GM12878 (cell line): ENCODE data around the gene UNC13D. TPM values are rescaled to one million over a fixed set of nuclear protein-coding genes. Genes with fewer than 3 reads are reported as not detected.
"Not testable (repeated sequence)": the region's sequence is repeated elsewhere in the genome, so short reads cannot be mapped to it uniquely, and the experiment has no call there.

Experiments used
- ATAC-seq: fragments of 200-7000 bp; cut with Tn5 transposase; 3 replicates; pipeline ENCODE4 v1.9.1; 2020; ENCODE audit warnings: mild to moderate bottlenecking, moderate library complexity
- BruUV-seq: library from RNA; stranded (reverse); fragments of 400-500 nt; replicated peaks from 2 replicates; lab custom pipeline; 2021; lab: Mats Ljungman, UMichigan
- CTCF ChIA-PET: fragments of 300-600 bp; sonication (Branson Sonifier 250); formaldehyde crosslinking; extraction: SDS; loops from one replicate; lab custom pipeline; 2021; ENCODE audit warnings: inconsistent platforms; lab: Yijun Ruan, JAX
- POLR2A ChIA-PET: fragments of 350-600 bp; formaldehyde crosslinking; extraction: SDS; loops from one replicate; lab custom pipeline; 2021; ENCODE audit warnings: inconsistent platforms; lab: Charles Lee
- RAD21 ChIA-PET: fragments of 300-600 bp; sonication (Branson Sonifier 250); formaldehyde crosslinking; loops from one replicate; lab custom pipeline; 2023; ENCODE audit warnings: antibody characterized with exemption; ENCODE audit not compliant: unreplicated experiment; lab: Charles Lee
- SMC1A ChIA-PET: fragments of 300-600 bp; sonication (Branson Sonifier 250); formaldehyde crosslinking; loops from one replicate; lab custom pipeline; 2023; ENCODE audit not compliant: unreplicated experiment, uncharacterized antibody; lab: Charles Lee
- DNase-seq: peaks from one replicate; pipeline ENCODE4 v3.0.0-alpha.2; 2011; ENCODE audit warnings: low read depth, low spot score
- FAIRE-seq: peaks from 3 replicates; lab custom pipeline; 2011; peaks lifted over from hg19 to GRCh38; lab: Jason Lieb, UNC
- H2AFZ ChIP-seq: 2 replicates; pipeline ENCODE4 v1.6.0; 2011; ENCODE audit warnings: low read depth, low read length, control low read depth; ENCODE audit not compliant: control insufficient read depth
- H3K27ac ChIP-seq: 2 replicates; pipeline ENCODE4 v1.5.1; 2011; ENCODE audit warnings: control low read depth; ENCODE audit not compliant: control insufficient read depth, insufficient read depth
- H3K27me3 ChIP-seq, 2 experiments: replicated peaks in 1 of 2; 2 replicates each; pipeline versions ENCODE4 v1.6.0 to v1.6.1; 2011; ENCODE audit warnings: low read length in 1 of 2; ENCODE audit not compliant: control insufficient read depth in 2 of 2, insufficient read depth in 2 of 2
- H3K36me3 ChIP-seq, 2 experiments: 2 replicates each; pipeline ENCODE4 v1.5.1; 2011; ENCODE audit warnings: low read length in 1 of 2; ENCODE audit not compliant: control insufficient read depth in 2 of 2, insufficient read depth in 2 of 2
- H3K4me1 ChIP-seq: 2 replicates; pipeline ENCODE4 v1.6.1; 2011; ENCODE audit warnings: mild to moderate bottlenecking, low read length, moderate library complexity, mixed read lengths; ENCODE audit not compliant: control insufficient read depth, insufficient read depth
- H3K4me2 ChIP-seq: 2 replicates; pipeline ENCODE4 v1.6.0; 2011; ENCODE audit warnings: control low read depth; ENCODE audit not compliant: control insufficient read depth, insufficient read depth
- H3K4me3 ChIP-seq: fragments of 200-600 bp; sonication (generic); 2 replicates; pipeline ENCODE4 v1.5.1; 2016
- H3K79me2 ChIP-seq: 2 replicates; pipeline ENCODE4 v1.6.0; 2011; ENCODE audit warnings: low read length; ENCODE audit not compliant: control insufficient read depth, insufficient read depth
- H3K9ac ChIP-seq: 2 replicates; pipeline ENCODE4 v1.8.0; 2011; ENCODE audit warnings: low read length, control low read depth, mixed read lengths; ENCODE audit not compliant: control insufficient read depth, insufficient read depth
- H3K9me3 ChIP-seq: replicated peaks from 3 replicates; pipeline ENCODE4 v1.5.1; 2011; ENCODE audit warnings: mild to moderate bottlenecking, low read length; ENCODE audit not compliant: control insufficient read depth, insufficient read depth
- H4K20me1 ChIP-seq: 2 replicates; pipeline ENCODE4 v1.6.0; 2011; ENCODE audit not compliant: control insufficient read depth, insufficient read depth
- WGBS: methylation state at CpG from one replicate; pipeline ENCODE4 v1.1.6; 2016; ENCODE audit warnings: low lambda C conversion rate; ENCODE audit not compliant: insufficient replicate concordance, insufficient coverage; ENCODE audit errors: missing lambda C conversion rate; 5-methylcytosine and 5-hydroxymethylcytosine counted together
- in situ Hi-C: fragments of 300-500 bp; cut with MboI; formaldehyde crosslinking; loops from 9 replicates; pipeline ENCODE4 v1.14.3; 2018; ENCODE audit warnings: mixed read lengths
- intact Hi-C: fragments of 100-400 bp; cut with micrococcal nuclease; formaldehyde crosslinking; loops from one replicate; pipeline ENCODE4 v1.14.2; 2022; ENCODE audit not compliant: unreplicated experiment
- polyA plus RNA-seq, 11 experiments: library from polyadenylated mRNA; depleted of rRNA in 4 of 11; unstranded in 6 of 11; stranded (reverse) in 5 of 11; fragments of >200 nt; fragmentation: Nextera tagmentation in 4 of 11; fragmentation: Illumina TruSeq in 1 of 11; extraction: Ambion mirVana in 4 of 11; extraction: Trizol in 1 of 11; gene quantifications; 1 replicate in 1 of 11; 2 replicates in 10 of 11; pipeline versions ENCODE4 v1.2.1 to v1.2.3, GENCODE V29; 2011 to 2016; ENCODE audit warnings: inconsistent platforms in 2 of 11, missing spikeins in 2 of 11, low read depth in 1 of 11
- total RNA-seq, 4 experiments: library from RNA; depleted of rRNA in 3 of 4; stranded (reverse); fragments of >200 nt in 3 of 4; fragmentation: Illumina TruSeq in 1 of 4; extraction: Trizol in 1 of 4; gene quantifications; 2 replicates each; pipeline versions ENCODE4 v1.2.1 to v1.2.3, GENCODE V29; 2013 to 2021
- TF ChIP-seq, protein P1 (sequence below): IDR thresholded peaks from 2 replicates; pipeline ENCODE4 v1.6.1; 2012; ENCODE audit warnings: mild to moderate bottlenecking, low read depth, low read length

Gene UNC13D
- total and polyA plus RNA-seq, 10 of the 15 experiments (the other 5 are each of a cell fraction or from before 2014, with no cell fraction given) = 0.32 to 63.9 (median 25.2) TPM

DNA sequence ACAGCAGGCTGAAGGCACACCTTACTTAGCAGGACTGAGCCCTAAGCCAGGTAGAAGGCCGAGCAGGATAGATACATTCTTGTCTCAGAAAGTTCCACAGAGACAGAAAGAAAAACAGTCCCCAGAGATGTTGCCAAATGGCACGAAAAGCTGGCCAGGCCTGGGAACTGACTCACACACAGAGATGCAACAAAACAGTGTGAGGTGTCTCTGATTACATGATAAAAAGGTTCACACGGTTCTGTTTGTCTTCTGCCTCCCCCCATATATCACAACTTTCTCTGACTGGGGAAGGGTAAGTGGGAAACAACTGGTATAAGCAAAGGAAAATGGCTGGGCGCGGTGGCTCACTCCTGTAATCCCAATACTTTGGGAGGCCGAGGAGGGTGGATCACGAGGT, 9.2 kb upstream of the UNC13D start (continued):
- TF ChIP-seq, protein P1, sequence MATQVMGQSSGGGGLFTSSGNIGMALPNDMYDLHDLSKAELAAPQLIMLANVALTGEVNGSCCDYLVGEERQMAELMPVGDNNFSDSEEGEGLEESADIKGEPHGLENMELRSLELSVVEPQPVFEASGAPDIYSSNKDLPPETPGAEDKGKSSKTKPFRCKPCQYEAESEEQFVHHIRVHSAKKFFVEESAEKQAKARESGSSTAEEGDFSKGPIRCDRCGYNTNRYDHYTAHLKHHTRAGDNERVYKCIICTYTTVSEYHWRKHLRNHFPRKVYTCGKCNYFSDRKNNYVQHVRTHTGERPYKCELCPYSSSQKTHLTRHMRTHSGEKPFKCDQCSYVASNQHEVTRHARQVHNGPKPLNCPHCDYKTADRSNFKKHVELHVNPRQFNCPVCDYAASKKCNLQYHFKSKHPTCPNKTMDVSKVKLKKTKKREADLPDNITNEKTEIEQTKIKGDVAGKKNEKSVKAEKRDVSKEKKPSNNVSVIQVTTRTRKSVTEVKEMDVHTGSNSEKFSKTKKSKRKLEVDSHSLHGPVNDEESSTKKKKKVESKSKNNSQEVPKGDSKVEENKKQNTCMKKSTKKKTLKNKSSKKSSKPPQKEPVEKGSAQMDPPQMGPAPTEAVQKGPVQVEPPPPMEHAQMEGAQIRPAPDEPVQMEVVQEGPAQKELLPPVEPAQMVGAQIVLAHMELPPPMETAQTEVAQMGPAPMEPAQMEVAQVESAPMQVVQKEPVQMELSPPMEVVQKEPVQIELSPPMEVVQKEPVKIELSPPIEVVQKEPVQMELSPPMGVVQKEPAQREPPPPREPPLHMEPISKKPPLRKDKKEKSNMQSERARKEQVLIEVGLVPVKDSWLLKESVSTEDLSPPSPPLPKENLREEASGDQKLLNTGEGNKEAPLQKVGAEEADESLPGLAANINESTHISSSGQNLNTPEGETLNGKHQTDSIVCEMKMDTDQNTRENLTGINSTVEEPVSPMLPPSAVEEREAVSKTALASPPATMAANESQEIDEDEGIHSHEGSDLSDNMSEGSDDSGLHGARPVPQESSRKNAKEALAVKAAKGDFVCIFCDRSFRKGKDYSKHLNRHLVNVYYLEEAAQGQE = no peak
- TF ChIP-seq, all 136 proteins: peak for 0

DNA sequence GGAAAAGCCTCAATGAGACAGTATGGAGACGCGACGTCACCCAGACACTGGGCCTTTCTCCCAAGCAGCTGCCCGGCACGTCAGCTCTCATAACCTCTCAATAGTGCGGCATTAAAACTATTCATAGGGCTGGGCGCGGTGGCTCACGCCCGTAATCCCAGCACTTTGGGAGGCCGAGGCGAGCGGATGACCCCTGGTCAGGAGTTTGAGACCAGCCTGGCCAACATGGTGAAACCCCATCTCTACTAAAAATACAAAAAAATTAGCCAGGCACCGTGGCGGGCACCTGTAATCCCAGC, 7.4 kb upstream of the UNC13D start:
- RAD21 ChIA-PET, ATAC-seq, H3K36me3 ChIP-seq, intact Hi-C loops, H3K4me1 ChIP-seq, H2AFZ ChIP-seq, H3K4me3 ChIP-seq, DNase-seq, H3K9me3 ChIP-seq, H4K20me1 ChIP-seq, H3K4me2 ChIP-seq, FAIRE-seq, H3K27ac ChIP-seq, H3K27me3 ChIP-seq, BruUV-seq, in situ Hi-C loops, H3K9ac ChIP-seq, POLR2A ChIA-PET: not testable (repeated sequence)
- WGBS = 98% methylated on average over 15 of the region's 15 CpGs
- peaks cover 18% of the 10 kb centered on the region for H3K79me2 ChIP-seq
- ChIA-PET SMC1A (interaction anchor here (0.6 kb wide), 1 partner anchor 90 kb away, joined by 4 read pairs; no protein-coding TSS in a partner anchor), CTCF (interaction anchor here (0.6 kb wide), 1 partner anchor 177 kb away, joined by 3 read pairs; no protein-coding TSS in a partner anchor)
